UCSD-AML1 (cell line): Measurements from ENCODE around the gene GOLGA8O.
"Not testable (repeated sequence)": the region's sequence is repeated elsewhere in the genome, so short reads cannot be mapped to it uniquely, and the experiment has no call there.

Source experiments
- DNase-seq: peaks from one replicate; lab custom pipeline; 2025; ENCODE audit not compliant: unreplicated experiment; lab: John Stamatoyannopoulos, UW

Gene GOLGA8O, protein sequence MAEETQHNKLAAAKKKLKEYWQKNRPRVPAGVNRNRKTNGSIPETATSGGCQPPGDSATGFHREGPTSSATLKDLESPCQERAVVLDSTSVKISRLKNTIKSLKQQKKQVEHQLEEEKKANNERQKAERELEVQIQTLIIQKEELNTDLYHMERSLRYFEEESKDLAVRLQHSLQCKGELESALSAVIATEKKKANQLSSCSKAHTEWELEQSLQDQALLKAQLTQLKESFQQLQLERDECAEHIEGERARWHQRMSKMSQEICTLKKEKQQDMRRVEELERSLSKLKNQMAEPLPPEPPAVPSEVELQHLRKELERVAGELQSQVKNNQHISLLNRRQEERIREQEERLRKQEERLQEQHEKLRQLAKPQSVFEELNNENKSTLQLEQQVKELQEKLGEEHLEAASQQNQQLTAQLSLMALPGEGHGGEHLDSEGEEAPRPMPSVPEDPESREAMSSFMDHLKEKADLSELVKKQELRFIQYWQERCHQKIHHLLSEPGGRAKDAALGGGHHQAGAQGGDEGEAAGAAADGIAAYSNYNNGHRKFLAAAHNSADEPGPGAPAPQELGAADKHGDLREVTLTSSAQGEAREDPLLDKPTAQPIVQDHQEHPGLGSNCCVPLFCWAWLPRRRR

DNA sequence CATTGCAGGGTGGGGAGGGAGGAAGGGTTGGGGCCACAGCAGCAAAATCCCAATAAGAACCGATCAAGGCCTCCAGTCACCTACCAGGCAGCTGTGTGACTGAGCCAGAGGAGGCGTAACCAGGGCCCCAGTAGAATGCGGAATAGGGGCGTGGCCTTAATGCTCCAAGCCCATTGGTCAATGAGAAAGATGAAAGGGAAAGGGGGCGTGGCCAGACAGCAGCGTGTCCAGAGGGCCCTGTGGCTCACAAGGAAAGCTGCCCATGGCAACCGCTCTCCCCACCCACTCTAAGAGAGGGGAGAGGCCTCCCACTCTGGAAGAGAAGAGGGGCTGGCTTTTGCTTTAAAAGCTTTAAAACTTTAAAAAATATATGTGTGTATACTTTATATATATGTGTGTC lies at the start of gene GOLGA8O:
GOLGA8O (minus strand) TSS at position 101 of the 400 bp plus-strand sequence; CDS start at position 3, 98 bp downstream.
- DNase-seq, result not testable (repeated sequence)

DNA sequence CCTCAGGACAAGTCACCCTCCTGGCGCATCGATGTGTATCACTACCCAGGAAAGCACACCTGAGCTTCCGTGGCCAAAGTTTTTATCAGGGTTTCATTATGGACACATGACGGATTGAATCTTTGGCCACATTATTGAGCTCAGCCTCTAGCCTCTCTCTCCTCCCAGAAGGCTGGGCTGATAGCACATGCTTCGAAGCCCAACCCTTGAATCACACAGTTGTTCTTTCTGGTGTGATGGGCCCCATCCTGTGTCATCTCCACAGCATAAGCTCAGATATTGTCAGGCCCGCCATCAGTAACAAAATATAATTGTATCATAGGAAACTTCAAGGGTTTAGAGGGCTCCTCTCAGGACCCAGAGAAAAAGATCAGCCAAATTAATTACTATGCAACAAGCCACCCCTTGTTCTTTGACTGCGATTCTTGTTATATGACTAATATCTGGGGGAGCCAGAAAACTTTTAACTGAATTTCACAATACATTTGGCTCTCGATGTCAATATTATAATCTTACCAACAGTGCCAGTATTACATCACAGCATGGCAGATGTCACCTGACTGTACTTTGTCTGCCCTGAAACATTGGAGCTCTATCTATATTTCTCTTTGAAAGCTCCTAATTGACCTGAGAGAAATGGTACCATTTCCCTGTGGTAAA lies 48.8 kb upstream of the GOLGA8O start:
- DNase-seq, result not testable (repeated sequence)

DNA sequence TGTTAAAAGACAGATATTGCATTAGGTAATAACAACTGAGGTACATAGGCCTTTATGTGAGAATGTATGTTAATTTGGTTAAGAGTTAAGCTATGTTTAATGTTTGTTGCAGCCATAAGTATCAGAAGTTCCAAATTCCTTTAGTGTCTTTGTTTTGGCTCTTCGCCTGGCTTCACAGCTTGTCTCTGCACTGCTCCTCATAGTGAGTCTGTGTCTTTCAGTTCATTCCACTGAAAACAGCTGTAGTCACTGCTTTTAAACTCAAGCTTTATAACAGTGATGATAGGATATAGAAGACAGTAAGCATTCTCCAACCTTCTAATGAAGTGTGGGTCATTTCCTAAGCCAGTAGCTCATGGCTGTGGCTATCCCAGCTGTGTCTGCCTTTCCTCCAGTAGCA lies 47.5 kb upstream of the GOLGA8O start:
- not testable (repeated sequence) for DNase-seq

DNA sequence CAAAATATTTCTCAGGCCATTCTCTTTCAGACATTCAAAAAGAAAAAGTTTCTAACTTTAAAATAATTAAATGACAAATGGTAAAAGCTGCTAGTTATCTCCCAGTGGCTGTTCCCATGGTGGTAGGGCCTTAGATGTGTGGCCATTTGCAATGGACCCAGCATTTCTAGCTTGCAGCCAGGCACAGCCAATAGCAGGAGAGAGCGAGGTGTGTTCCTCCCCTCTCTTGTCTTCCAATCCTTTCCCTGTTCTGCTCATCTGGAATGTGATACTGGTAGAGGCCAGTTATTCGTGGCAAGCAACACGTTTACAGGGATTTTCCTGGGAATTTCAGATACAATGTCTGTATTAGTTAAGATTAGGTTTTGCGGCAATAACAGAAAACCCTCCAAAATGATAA lies 37.3 kb upstream of the GOLGA8O start:
- not testable (repeated sequence) for DNase-seq

DNA sequence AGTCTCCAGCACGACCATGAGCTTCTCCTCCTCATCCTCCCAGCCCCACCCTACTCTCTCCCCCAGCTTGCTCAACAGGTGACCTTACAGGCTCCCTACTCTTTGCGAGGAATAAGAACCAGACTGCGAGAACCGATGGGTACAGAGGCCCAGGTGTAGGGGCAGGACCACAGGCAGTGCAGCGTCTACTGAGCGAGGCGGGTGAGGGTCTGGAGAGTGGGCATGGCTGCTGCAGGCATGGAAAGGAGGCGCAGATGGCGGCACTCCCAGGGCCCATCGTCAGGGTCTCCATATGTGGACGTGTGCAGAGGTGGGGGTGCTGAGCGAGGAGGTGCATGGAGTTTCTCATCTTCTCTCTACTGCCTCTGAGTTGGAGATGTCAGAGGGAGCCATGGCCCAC lies 31.0 kb upstream of the GOLGA8O start:
- DNase-seq, result not testable (repeated sequence)

DNA sequence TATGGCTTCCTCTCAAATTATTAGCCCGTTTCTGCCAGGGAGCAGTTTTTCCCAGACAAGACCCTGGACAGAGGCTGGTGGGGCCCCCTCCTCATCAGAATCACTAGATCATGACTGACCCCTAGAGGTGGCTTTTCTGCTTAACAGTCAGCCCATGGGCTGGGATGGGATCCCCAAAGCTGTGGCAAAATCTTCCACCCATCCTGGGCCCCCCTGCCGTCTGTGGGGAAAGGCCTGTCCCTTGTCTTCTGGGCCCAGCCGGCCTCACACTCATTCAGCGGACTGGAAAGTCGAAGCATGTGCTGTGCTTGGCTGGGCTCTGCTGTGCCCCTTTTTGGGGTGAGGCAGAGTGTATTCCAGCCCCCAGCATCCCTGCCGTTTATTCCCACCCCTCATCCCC lies 27.9 kb upstream of the GOLGA8O start:
- not testable (repeated sequence) for DNase-seq

DNA sequence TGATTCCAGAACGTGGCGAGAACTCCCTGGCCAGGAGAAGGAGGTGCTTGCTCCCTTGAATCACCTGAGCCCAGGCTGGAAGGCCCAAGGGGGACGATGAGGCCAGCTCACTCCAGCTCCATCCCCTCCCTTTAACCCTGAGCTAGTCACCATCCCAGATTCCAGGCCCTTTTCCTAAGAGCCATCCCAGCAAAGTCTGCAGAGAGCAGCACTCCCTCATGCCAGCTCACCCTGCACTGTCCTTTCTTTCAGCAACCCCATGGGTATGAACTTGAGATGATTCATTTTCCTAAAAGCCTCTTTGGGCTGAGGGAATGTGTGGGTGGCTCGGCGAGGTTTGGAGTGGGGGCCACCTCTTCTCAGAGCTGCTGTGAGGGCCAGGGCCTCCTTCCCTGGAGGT lies 26.2 kb upstream of the GOLGA8O start:
- not testable (repeated sequence) for DNase-seq

DNA sequence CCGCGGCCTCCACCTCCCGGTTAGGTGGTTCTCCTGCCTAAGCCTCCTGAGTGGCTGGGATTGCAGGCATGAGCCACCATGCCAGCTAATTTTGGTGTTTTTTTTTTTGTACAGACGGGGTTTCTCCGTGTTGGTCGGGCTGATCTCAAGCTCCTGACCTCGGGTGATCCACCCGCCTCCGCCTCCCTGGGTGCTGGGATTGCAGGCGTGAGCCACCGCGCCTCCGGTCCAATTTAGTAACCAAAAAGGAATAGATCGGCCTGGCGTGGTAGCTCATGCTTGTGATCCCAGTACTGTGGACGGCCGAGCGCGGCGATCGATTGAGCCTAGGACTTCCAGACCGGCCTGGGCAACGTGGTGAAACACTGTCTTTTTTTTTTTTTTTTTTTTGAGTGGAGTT lies 12.6 kb upstream of the GOLGA8O start:
- not testable (repeated sequence) for DNase-seq

DNA sequence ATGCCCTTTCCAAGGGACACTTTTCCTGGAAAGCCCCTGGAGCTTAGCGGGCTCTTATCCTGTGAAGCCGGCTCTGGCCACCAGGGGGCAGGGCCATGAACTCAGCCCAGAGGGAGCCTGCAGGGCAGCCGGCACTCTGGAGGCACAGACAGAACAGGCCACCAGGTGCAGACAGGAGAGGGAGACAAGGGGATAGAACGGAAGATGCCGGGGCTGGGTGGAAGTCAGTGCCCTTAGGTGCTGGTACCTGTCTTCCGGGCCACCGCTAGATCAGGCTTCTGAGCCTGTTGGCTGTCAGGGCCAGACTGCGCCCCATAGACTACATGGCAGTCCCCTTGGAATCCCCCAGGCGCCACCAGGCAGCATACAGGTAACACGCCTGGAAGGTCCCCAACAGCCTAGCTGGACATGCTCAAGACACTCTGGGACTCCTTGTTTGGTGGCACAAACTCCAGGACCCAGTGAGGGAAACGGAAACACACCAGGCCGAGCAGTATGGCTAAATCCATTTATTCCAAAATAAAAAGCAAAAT lies 14.9 kb downstream of the GOLGA8O start:
- not testable (repeated sequence) for DNase-seq

DNA sequence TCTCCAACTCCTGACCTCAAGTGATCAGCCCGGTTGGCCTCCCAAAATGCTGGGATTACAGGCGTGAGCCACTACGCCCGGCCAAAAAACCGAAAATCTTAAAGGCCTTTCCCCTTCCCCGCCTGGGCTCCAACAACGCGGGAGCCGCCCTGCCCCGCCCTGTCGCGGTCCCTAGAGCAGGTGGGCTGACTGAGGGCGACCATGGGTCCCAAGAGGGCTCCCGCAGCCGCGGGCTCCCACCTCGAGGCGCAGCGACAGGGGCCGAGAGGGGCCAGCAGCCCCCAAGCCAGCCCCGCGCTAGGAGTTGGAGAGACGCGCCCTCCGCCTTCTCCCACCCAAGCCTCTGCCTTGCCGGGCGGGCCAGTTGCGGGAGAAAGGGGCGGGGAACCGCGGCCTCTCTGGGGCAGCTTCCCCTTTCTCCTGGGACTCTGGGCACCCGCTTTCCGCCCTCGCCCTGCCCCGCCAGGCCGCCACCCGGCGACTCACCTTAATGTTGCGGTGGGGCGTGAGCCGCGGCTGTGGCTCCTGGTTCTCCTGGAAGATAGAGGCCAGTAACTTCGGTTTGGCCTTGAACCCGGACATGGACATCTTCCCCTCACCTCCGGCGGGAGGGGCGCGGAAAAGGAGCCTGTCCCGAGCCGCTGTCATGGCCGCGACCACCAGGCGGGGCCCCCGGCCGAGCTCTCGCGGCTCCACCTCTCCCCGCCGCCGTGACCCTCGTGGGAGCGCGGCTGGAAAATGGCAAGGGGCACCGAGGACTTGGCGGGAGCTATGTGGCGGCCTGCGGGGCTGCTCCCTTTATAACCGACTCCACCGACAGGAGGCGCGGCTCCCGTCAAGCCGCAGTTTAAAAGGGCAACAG lies 21.1 kb downstream of the GOLGA8O start:
- DNase-seq, result not testable (repeated sequence)

DNA sequence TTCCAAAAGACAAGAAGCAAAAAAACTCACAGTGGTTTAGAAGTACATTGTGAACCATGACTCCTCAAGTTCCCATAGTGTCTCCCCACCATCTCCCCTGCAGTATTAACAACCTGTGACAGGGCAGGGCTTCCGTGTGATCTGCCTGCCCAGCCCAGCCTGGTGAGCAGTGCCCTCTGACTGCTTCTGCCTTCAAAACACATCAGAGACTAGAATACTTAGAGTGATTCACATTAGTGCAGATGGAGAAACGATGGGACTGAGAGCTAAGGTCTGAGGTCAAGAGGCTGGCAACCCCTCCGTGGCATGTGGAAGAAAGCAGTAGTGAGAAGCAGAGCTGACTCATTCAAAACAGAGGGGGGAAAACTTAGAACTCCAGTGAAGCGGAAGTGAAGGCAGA lies 27.8 kb downstream of the GOLGA8O start:
- not testable (repeated sequence) for DNase-seq

DNA sequence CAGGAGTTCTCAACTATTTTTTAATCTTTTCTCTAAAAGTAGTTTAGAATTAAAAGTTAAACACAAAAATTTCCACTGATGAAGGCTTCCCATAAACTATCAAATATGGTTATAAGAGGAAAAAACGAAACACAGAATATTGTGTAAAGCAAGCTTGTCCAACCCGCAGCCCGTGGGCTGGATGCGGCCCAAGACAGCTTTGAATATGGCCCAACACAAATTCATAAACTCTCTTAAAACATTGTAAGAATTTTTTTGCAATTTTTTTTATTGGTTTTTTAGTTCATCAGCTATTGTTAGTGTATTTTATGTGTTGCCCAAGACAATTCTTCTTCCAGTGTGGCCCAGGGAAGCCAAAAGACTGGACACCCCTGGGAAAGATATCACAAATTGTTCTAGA lies 28.9 kb downstream of the GOLGA8O start:
- DNase-seq, result not testable (repeated sequence)

DNA sequence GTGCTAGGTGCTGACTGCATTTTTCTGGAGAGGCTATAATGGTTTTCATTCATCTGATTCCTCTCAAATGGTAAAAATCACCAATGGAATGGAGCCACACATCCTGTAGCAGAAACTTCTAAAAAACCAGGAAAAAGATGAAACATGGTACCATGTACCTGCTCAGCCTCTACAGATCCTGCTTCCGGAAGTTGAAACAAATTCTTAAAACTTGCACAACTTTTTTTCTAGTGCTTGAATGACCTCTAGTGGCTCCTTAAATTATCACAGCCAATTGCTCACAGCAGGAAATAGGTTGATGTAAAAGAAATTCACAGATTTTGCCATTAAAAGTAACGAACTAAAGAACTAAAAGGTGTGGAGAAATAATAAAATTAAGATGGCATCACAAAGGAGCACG lies 47.5 kb downstream of the GOLGA8O start:
- DNase-seq, result not testable (repeated sequence)

DNA sequence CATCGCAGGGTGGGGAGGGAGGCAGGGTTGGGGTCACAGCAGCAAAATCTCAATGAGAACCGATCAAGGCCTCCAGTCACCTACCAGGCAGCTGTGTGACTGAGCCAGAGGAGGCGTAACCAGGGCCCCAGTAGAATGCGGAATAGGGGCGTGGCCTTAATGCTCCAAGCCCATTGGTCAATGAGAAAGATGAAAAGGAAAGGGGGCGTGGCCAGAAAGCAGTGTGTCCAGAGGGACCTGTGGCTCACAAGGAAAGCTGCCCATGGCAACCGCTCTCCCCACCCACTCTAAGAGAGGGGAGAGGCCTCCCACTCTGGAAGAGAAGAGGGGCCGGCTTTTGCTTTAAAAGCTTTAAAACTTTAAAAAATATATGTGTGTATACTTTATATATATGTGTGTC lies 52.2 kb downstream of the GOLGA8O start, which contains the start of gene GOLGA8K:
GOLGA8K (minus strand) TSS at position 101 of the 400 bp plus-strand sequence; CDS start at position 3, 98 bp downstream.
- DNase-seq, result not testable (repeated sequence)

DNA sequence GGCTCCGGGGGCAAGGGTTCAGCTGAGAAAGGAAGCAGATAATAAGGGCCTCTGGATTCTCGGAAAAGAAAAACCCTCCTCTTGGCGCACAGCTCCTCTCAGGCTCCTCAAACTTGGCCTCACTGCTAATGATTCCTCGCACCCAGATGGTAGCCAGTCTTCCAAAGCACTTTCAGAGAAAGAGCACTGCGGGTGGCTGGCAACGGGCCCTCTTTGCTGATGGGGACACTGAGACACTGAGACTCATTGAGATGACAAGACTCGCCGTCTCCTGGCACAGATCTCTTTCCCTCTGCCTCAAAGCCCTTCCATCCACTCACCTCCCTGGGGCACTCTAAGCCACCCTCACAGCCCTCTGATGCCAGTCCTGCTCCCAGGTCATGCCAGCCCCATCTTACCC lies 58.9 kb downstream of the GOLGA8O start:
- not testable (repeated sequence) for DNase-seq
